Body of pancreas (tissue), 4 donors: ENCODE measurements around the gene IRGQ.

Experiments used
- CTCF ChIP-seq, 7 experiments: fragments of 450-650 bp in 4 of 7; fragments of 200-600 bp in 3 of 7; sonication (generic) in 3 of 7; IDR thresholded peaks; one replicate each; pipeline ENCODE4 v1.5.1; 2016 to 2019; ENCODE audit warnings: antibody characterized with exemption in 7 of 7
- POLR2A ChIP-seq, 3 donors: fragments of 450-650 bp; IDR thresholded peaks; one replicate each; pipeline ENCODE4 v1.6.1; 2016; ENCODE audit warnings: antibody characterized with exemption in 3 of 3, mild to moderate bottlenecking in 2 of 3

- no peak for TF ChIP-seq CTCF (IDR thresholded peaks at IDR 0.05)
- no peak for TF ChIP-seq POLR2A (IDR thresholded peaks at IDR 0.05)
Observed at GRCh38 chr19:43589678-43590077, 6.3 kb downstream of the IRGQ start.
